ENCODE measurements around the gene MYO18A. TPM values are rescaled to one million over a fixed set of nuclear protein-coding genes. Genes with fewer than 3 reads are reported as not detected.

Gene MYO18A
- total RNA-seq, 4 donors from 2014 or later = 71.6 to 125 (median 104) TPM

DNA sequence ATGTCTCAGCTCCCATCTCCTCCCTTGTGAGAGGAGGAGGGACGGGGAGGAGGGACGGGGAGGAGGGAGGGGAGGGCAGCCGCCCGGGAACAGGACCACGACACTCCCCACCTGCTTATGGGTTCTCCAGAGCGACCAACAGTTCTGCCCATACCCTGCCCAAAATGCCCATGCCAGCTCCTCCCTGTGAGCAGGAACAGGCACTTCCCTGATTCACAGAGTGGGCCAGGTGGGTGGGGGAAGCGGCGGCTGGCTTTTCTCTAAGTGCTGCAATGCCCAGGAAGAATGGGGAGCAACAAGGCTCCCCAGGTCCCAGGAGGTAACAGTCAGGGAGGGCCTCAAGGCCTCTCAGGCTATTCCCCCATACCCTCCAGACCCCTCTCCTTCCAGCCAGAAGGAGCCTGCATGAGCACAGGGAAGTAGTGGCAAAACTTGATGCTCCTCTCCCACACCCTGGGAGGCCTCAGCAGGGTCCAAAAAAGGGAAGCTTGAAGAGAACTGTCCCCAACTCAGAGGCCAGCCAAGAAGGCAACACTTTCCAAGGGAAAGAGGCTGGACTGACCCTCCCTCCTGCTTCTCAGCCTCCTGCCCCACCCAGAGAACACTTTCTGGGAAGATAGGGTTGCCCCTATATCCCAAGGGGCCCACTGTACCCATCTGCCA lies 53.8 kb downstream of the MYO18A start:
- Histone ChIP-seq H3K4me3 (no peak overlapping the region), H3K36me3 (peaks cover 0 to 21% (median 1%) of the 10 kb centered on the region in 3 donors), H3K27ac (peak overlapping the region in 1 of 4 donors; percentile 14), H3K27me3 (no peaks in the 10 kb centered on the region), H3K4me1 (peaks cover 0 to 50% (median 4%) of the 10 kb centered on the region in 4 donors), H3K9me3 (no peaks in the 10 kb centered on the region)
- no peak for DNase-seq (ENCODE audit: low spot score in 2 of 2)
- TF ChIP-seq POLR2A (IDR thresholded peaks at IDR 0.05) (no peak), EP300 (IDR thresholded peaks at IDR 0.05) (no peak)
- TF ChIP-seq, protein P1, sequence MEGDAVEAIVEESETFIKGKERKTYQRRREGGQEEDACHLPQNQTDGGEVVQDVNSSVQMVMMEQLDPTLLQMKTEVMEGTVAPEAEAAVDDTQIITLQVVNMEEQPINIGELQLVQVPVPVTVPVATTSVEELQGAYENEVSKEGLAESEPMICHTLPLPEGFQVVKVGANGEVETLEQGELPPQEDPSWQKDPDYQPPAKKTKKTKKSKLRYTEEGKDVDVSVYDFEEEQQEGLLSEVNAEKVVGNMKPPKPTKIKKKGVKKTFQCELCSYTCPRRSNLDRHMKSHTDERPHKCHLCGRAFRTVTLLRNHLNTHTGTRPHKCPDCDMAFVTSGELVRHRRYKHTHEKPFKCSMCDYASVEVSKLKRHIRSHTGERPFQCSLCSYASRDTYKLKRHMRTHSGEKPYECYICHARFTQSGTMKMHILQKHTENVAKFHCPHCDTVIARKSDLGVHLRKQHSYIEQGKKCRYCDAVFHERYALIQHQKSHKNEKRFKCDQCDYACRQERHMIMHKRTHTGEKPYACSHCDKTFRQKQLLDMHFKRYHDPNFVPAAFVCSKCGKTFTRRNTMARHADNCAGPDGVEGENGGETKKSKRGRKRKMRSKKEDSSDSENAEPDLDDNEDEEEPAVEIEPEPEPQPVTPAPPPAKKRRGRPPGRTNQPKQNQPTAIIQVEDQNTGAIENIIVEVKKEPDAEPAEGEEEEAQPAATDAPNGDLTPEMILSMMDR (IDR thresholded peaks at IDR 0.05) = no peak
- WGBS, 2 donors = 73 to 78% methylated on average over 3 to 4 of the region's 8 CpGs

DNA sequence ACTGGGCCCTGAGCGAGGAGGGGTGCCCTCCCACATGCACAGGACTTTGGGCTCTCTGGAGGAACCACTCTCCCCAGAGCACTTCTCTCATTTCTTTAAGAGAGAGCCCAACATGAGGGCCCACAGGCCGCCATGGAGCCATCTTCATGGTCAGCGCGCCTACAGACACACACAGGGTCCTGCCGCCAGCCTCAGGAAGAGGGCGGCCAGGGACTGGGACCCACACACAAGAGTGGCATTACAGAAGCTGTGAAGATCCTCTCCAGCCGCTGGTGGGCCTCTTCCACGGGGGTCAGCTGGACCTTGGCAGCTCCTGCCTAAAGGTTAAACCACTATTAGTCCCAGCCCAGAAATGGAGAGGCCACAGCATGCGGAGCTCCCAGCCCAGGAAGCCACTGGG lies 54.5 kb downstream of the MYO18A start:
- H3K4me1 ChIP-seq = peaks cover 0 to 49% (median 4%) of the 10 kb centered on the region in 4 donors
- H3K36me3 ChIP-seq = peaks cover 0 to 26% (median 9%) of the 10 kb centered on the region in 3 donors
- H3K9me3 ChIP-seq = no peaks in the 10 kb centered on the region
- no peak overlapping the region for H3K4me3 ChIP-seq
- H3K27me3 ChIP-seq = no peaks in the 10 kb centered on the region
- no peak for TF ChIP-seq POLR2A (IDR thresholded peaks at IDR 0.05)
- TF ChIP-seq, protein P1 (IDR thresholded peaks at IDR 0.05) = no peak
- TF ChIP-seq EP300 (IDR thresholded peaks at IDR 0.05) = no peak
- no peak for DNase-seq (ENCODE audit: low spot score in 2 of 2)
- no peak overlapping the region for H3K27ac ChIP-seq
- 75 to 89% methylated on average over 9 of the region's 9 CpGs for WGBS, 2 donors

DNA sequence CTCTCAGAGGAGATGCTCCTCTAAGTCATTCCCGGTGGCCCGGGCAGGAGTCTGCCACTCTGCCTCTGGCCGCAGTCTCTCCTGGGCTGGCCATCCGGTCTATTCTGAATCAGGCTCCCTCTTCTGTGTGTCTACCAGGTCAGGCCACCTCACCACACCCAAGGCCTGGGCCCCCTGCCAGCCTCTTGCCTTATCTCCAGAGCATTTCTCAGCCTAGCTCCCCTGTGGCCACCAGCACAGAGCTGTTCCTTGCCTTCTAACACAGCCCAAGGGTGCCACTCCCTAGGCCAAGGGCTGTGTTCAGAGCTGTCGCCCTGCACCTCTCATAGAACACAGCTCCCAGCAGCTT lies 55.3 kb downstream of the MYO18A start:
- DNase-seq (ENCODE audit: low spot score in 2 of 2) = no peak
- no peak for TF ChIP-seq EP300 (IDR thresholded peaks at IDR 0.05)
- 79 to 83% methylated on average over 4 to 5 of the region's 5 CpGs for WGBS, 2 donors
- peak overlapping the region in 1 of 4 donors; percentile 44 for H3K27ac ChIP-seq
- peaks cover 0 to 33% (median 16%) of the 10 kb centered on the region in 3 donors for H3K36me3 ChIP-seq
- H3K4me3 ChIP-seq = no peak overlapping the region
- peaks cover 0 to 48% (median 4%) of the 10 kb centered on the region in 4 donors for H3K4me1 ChIP-seq
- H3K27me3 ChIP-seq = no peaks in the 10 kb centered on the region
- H3K9me3 ChIP-seq = no peaks in the 10 kb centered on the region

DNA sequence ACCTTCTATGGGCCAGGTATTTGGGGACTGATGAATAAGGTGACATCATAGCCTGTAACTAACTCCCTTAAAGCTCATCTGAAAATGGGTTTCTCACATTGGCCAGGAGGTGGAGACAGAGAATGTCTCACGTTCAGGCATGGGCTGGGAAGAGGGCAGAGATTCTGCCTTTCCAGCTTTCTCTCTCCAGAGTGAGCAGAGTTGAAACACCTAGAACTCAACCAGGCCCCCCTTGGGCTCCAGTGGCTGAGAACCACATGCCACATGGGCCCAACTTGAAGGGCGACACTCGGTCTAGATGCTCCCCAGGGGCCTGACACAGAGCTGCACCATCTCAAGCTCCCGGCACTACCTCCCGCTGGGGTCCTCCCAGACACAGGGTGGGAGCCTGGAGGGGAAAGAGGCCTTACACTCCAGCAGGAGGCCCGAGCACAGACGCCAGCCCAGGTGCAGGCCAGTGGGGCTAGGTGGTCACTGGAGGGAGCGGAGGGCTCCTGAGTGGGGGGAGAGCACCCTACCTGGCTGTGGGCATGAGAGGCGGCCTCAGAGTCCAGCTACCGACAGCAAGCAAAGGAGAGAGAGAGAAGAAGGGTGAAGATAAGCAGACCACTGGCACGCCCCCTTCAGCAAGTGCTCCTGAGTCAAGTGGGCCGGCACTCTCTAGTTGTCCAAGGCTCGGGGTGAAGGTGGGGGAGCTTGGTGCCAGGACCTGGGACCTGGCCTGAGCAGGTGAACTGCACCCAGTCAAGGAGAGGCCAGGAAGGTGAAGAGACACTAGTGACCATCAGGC lies 55.9 kb downstream of the MYO18A start:
- DNase-seq (ENCODE audit: low spot score in 2 of 2) = peak in 1 of 2 donors; percentile 52
- no peak overlapping the region for H3K4me3 ChIP-seq
- WGBS, 2 donors = 66% methylated on average over 12 to 13 of the region's 13 CpGs
- H3K27me3 ChIP-seq = no peaks in the 10 kb centered on the region
- peaks cover 0 to 39% (median 20%) of the 10 kb centered on the region in 3 donors for H3K36me3 ChIP-seq
- TF ChIP-seq POLR2A (IDR thresholded peaks at IDR 0.05) = no peak
- TF ChIP-seq, protein P1 (IDR thresholded peaks at IDR 0.05) = peak; percentile 45 to 72 (median 52)
- H3K4me1 ChIP-seq = peaks cover 0 to 43% (median 4%) of the 10 kb centered on the region in 4 donors
- no peaks in the 10 kb centered on the region for H3K9me3 ChIP-seq
- H3K27ac ChIP-seq = peak overlapping the region in 2 of 4 donors; percentile 6 to 44

DNA sequence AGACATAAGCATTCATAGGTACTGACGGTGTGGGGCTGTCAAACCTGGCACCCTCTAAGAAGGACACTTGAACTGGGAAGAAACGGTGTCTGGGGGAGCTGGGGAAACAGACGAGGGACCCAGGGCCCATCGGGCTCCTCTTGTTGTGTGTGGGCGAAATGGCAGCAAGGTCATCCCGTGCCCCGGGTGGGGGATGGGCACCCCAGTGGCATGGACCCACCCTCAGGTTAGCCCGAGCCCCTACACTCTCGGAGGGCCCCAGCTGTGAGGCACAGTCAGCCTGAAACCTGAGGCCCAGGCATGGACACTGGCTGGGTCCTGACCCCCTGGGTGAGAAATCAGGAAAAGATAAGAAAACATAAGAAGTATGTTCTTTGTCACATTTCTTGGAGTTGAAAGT lies 57.1 kb downstream of the MYO18A start:
- H3K36me3 ChIP-seq = peaks cover 0 to 50% (median 24%) of the 10 kb centered on the region in 3 donors
- H3K27me3 ChIP-seq = no peaks in the 10 kb centered on the region
- 70 to 80% methylated on average over 9 of the region's 9 CpGs for WGBS, 2 donors
- peaks cover 0 to 34% (median 4%) of the 10 kb centered on the region in 4 donors for H3K4me1 ChIP-seq
- no peak overlapping the region for H3K4me3 ChIP-seq
- TF ChIP-seq, protein P1 (IDR thresholded peaks at IDR 0.05) = no peak
- TF ChIP-seq POLR2A (IDR thresholded peaks at IDR 0.05) = no peak
- no peak for TF ChIP-seq EP300 (IDR thresholded peaks at IDR 0.05)
- no peak overlapping the region for H3K27ac ChIP-seq
- H3K9me3 ChIP-seq = no peaks in the 10 kb centered on the region
- no peak for DNase-seq (ENCODE audit: low spot score in 2 of 2)

Measured in tibial nerve (tissue), 4 donors.